B cell (primary cell): ENCODE results near the gene S100A7.

ENCODE experiments used
- CTCF ChIP-seq: fragments of 200-600 bp; IDR thresholded peaks from one replicate; pipeline ENCODE4 v1.8.0; 2022; ENCODE audit warnings: antibody characterized with exemption, mild to moderate bottlenecking
- EZH2 ChIP-seq: IDR thresholded peaks from 2 replicates; pipeline ENCODE4 v1.6.1; 2012; ENCODE audit warnings: borderline replicate concordance, low read depth, mild to moderate bottlenecking, moderate library complexity, low read length; ENCODE audit not compliant: insufficient read depth, poor library complexity, severe bottlenecking

GRCh38 chr1:153431427-153431826 is 29.0 kb downstream of the S100A7 start:
- TF ChIP-seq CTCF = no peak
- TF ChIP-seq EZH2 = no peak
